ENCODE results near the gene ATF7IP2. TPM values are rescaled to one million over a fixed set of nuclear protein-coding genes. Genes with fewer than 3 reads are reported as not detected.

The ATF7IP2 gene
- total and polyA plus RNA-seq, 2 of the 13 experiments (the other 11 are each of a cell fraction or from before 2014, with no cell fraction given): 117 to 217 TPM

DNA sequence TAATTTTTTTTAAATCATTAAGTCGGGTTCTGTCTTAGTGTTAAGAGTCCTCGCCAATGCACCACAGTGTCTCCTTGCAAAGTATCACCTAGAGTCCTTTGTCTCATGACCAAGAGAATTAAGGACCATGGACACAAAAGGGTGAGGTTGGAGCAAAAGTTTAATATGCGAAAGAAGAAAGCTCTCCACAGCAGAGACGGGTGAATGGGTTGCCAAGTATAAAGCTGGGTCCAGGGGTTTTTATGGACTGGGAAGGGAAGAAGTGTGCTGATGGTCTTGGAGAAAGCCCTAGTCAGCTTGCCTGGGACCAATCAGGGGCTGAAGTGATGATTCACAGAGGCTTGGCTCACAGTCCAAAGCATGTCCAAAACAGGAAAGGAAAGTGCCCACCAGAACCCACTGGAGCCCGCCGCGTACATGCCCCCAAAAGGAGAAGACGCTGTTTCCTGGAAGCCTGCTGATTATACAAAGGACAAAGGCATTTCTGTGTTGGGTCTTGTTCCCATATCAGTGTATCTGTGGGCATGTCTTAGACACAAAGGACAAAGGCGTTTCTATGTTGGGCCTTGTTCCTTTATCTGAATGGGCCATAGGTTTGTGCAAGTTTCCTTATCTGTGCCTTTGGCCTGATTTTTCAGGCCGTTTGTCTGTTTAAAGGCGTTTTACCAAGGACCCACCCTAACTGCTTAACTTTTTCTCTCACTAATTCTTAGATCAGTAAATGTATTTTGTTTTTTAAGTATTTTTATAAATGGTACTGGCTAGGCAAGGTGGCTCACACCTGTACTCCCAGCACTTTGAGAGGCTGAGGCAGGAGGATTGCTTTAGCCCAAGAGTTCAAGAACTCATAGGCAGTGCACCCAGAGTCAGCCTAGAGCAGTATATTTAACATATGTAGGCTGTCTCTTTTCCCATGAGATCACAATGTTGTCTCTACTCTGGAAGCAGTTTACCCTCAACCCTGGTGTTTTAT lies 28.7 kb upstream of the ATF7IP2 start (continued):
- TF ChIP-seq, protein P1, sequence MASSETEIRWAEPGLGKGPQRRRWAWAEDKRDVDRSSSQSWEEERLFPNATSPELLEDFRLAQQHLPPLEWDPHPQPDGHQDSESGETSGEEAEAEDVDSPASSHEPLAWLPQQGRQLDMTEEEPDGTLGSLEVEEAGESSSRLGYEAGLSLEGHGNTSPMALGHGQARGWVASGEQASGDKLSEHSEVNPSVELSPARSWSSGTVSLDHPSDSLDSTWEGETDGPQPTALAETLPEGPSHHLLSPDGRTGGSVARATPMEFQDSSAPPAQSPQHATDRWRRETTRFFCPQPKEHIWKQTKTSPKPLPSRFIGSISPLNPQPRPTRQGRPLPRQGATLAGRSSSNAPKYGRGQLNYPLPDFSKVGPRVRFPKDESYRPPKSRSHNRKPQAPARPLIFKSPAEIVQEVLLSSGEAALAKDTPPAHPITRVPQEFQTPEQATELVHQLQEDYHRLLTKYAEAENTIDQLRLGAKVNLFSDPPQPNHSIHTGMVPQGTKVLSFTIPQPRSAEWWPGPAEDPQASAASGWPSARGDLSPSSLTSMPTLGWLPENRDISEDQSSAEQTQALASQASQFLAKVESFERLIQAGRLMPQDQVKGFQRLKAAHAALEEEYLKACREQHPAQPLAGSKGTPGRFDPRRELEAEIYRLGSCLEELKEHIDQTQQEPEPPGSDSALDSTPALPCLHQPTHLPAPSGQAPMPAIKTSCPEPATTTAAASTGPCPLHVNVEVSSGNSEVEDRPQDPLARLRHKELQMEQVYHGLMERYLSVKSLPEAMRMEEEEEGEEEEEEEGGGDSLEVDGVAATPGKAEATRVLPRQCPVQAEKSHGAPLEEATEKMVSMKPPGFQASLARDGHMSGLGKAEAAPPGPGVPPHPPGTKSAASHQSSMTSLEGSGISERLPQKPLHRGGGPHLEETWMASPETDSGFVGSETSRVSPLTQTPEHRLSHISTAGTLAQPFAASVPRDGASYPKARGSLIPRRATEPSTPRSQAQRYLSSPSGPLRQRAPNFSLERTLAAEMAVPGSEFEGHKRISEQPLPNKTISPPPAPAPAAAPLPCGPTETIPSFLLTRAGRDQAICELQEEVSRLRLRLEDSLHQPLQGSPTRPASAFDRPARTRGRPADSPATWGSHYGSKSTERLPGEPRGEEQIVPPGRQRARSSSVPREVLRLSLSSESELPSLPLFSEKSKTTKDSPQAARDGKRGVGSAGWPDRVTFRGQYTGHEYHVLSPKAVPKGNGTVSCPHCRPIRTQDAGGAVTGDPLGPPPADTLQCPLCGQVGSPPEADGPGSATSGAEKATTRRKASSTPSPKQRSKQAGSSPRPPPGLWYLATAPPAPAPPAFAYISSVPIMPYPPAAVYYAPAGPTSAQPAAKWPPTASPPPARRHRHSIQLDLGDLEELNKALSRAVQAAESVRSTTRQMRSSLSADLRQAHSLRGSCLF (CRISPR knock-in tag; IDR thresholded peaks at IDR 0.05; ENCODE audit: borderline replicate concordance): no peak
- peak in 1 of 2 experiments; percentile 87; a peak in 2 of 4 replicates for TF ChIP-seq EP300 (IDR thresholded peaks at IDR 0.05; ENCODE audit: low read depth in 2 of 2, low read length in 2 of 2)
- peak; percentile 73; the same call in 1 of the 2 replicates for TF ChIP-seq EP300 (CRISPR knock-in tag; IDR thresholded peaks at IDR 0.05; ENCODE audit: borderline replicate concordance)
- TF ChIP-seq PITX1 (CRISPR knock-in tag; IDR thresholded peaks at IDR 0.05): no peak
- no peak for TF ChIP-seq ZNF382 (CRISPR knock-in tag; IDR thresholded peaks at IDR 0.05; ENCODE audit: borderline replicate concordance)
- TF ChIP-seq STAG1 (CRISPR knock-in tag; IDR thresholded peaks at IDR 0.05): no peak
- no peak for TF ChIP-seq GTF3A (CRISPR knock-in tag; conservative IDR thresholded peaks at IDR 0.05)
- no peak for TF ChIP-seq TGIF2 (CRISPR knock-in tag; IDR thresholded peaks at IDR 0.05)
- TF ChIP-seq PHF21A (CRISPR knock-in tag; IDR thresholded peaks at IDR 0.05): no peak
- TF ChIP-seq, protein P2, sequence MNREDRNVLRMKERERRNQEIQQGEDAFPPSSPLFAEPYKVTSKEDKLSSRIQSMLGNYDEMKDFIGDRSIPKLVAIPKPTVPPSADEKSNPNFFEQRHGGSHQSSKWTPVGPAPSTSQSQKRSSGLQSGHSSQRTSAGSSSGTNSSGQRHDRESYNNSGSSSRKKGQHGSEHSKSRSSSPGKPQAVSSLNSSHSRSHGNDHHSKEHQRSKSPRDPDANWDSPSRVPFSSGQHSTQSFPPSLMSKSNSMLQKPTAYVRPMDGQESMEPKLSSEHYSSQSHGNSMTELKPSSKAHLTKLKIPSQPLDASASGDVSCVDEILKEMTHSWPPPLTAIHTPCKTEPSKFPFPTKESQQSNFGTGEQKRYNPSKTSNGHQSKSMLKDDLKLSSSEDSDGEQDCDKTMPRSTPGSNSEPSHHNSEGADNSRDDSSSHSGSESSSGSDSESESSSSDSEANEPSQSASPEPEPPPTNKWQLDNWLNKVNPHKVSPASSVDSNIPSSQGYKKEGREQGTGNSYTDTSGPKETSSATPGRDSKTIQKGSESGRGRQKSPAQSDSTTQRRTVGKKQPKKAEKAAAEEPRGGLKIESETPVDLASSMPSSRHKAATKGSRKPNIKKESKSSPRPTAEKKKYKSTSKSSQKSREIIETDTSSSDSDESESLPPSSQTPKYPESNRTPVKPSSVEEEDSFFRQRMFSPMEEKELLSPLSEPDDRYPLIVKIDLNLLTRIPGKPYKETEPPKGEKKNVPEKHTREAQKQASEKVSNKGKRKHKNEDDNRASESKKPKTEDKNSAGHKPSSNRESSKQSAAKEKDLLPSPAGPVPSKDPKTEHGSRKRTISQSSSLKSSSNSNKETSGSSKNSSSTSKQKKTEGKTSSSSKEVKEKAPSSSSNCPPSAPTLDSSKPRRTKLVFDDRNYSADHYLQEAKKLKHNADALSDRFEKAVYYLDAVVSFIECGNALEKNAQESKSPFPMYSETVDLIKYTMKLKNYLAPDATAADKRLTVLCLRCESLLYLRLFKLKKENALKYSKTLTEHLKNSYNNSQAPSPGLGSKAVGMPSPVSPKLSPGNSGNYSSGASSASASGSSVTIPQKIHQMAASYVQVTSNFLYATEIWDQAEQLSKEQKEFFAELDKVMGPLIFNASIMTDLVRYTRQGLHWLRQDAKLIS (CRISPR knock-in tag; IDR thresholded peaks at IDR 0.05): no peak
